Stomach (tissue), 4 donors: ENCODE measurements around the gene TIMM44.

Experiments
- CTCF ChIP-seq, 7 experiments: fragments of 450-650 bp in 4 of 7; fragments of 200-600 bp in 3 of 7; sonication (generic) in 3 of 7; IDR thresholded peaks; one replicate each; pipeline ENCODE4 v1.5.1; 2016 to 2019; ENCODE audit warnings: antibody characterized with exemption in 7 of 7, control low read depth in 2 of 7, mild to moderate bottlenecking in 1 of 7
- EP300 ChIP-seq: sonication (generic); formaldehyde crosslinking; IDR thresholded peaks from one replicate; pipeline ENCODE4 v1.6.1; 2017; ENCODE audit warnings: antibody characterized with exemption
- POLR2A ChIP-seq, 4 donors: fragments of 450-650 bp; IDR thresholded peaks; one replicate each; pipeline ENCODE4 v1.6.1; 2016; ENCODE audit warnings: antibody characterized with exemption in 4 of 4, control low read depth in 2 of 4, mild to moderate bottlenecking in 1 of 4, moderate library complexity in 1 of 4
- POLR2AphosphoS5 ChIP-seq, 3 donors: sonication (generic); formaldehyde crosslinking; IDR thresholded peaks; one replicate each; pipeline ENCODE4 v1.6.1; 2016; ENCODE audit warnings: antibody characterized with exemption in 3 of 3

GRCh38 chr19:7899751-7900378, 43.6 kb downstream of the TIMM44 start:
- TF ChIP-seq CTCF (IDR thresholded peaks at IDR 0.05), result no peak
- TF ChIP-seq POLR2A (IDR thresholded peaks at IDR 0.05), result no peak
- TF ChIP-seq POLR2AphosphoS5 (IDR thresholded peaks at IDR 0.05), result no peak
- TF ChIP-seq EP300, result no peak
